ENCODE data around the gene KRTAP5-8. TPM values are rescaled to one million over a fixed set of nuclear protein-coding genes. Genes with fewer than 3 reads are reported as not detected.
"Not testable (repeated sequence)": the region's sequence is repeated elsewhere in the genome, so short reads cannot be mapped to it uniquely, and the experiment has no call there.

KRTAP5-8 gene
- total and polyA plus RNA-seq, 2 experiments from 2014 or later = not detected

DNA sequence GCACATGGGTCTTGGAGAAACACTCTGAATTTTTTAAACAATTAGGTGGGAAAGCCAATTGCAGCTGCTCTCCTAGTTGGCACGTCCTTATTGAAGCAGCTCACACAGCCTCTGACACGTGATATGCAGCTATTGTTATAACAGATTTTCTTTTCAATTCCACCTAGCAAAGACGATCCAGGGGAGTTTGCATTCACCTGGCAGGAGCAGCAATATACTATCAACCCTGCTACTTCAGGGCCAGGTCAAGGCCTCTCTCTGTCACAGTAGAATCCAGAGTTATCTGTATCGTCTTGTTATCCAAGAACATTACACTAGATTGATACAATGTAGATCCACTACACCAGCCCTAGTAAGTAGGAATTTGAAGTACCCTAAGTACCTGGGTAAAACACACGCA lies 36.6 kb downstream of the KRTAP5-8 start:
- Histone ChIP-seq H3K4me3 (no peak overlapping the region), H3K4me2 (ENCODE audit: unreplicated experiment) (no peak overlapping the region), H3K27me3 (replicated peaks; ENCODE audit: insufficient read depth) (peaks cover 25% of the 10 kb centered on the region; the same call in 1 of the 2 replicates), H3K36me3 (ENCODE audit: low read depth) (no peaks in the 10 kb centered on the region), H3K79me2 (ENCODE audit: insufficient read depth) (no peaks in the 10 kb centered on the region), H4K20me1 (ENCODE audit: insufficient read depth) (no peaks in the 10 kb centered on the region), H3F3A (ENCODE audit: insufficient read depth) (no peaks in the 10 kb centered on the region), H3K9me3 (ENCODE audit: low read depth) (no peaks in the 10 kb centered on the region), H3K9ac (no peak overlapping the region), H3K27ac (no peak overlapping the region), H2AFZ (no peak overlapping the region), H3K4me1 (ENCODE audit: insufficient read depth) (no peaks in the 10 kb centered on the region), H3K9me2 (ENCODE audit: insufficient read depth) (no peaks in the 10 kb centered on the region)
- in situ Hi-C loops (cut with MboI) = no loop called here
- no peak for DNase-seq
- 23 to 30% methylated on average over 5 of the region's 5 CpGs for WGBS, 2 experiments (ENCODE audit: low coverage in 1 of 2, low lambda C conversion rate in 2 of 2, missing lambda C conversion rate in 2 of 2)
- no peak for TF ChIP-seq EZH2phosphoT487 (IDR thresholded peaks at IDR 0.05; ENCODE audit: insufficient read depth, low read depth)
- no peak for TF ChIP-seq EZH2 (IDR thresholded peaks at IDR 0.05; ENCODE audit: insufficient read depth, poor library complexity, severe bottlenecking)

GRCh38 chr11:71575723-71576424 lies 38.0 kb downstream of the KRTAP5-8 start:
- in situ Hi-C loops (cut with MboI) = no loop called here
- H2AFZ ChIP-seq = no peak overlapping the region
- no peaks in the 10 kb centered on the region for H3K79me2 ChIP-seq (ENCODE audit: insufficient read depth)
- H3K27ac ChIP-seq = no peak overlapping the region
- H3K4me3 ChIP-seq = no peak overlapping the region
- no peaks in the 10 kb centered on the region for H3K9me3 ChIP-seq (ENCODE audit: low read depth)
- H3K27me3 ChIP-seq (replicated peaks; ENCODE audit: insufficient read depth) = peaks cover 25% of the 10 kb centered on the region; the same call in 1 of the 2 replicates
- TF ChIP-seq EZH2phosphoT487 (IDR thresholded peaks at IDR 0.05; ENCODE audit: insufficient read depth, low read depth) = no peak
- TF ChIP-seq EZH2 (IDR thresholded peaks at IDR 0.05; ENCODE audit: insufficient read depth, poor library complexity, severe bottlenecking) = no peak
- H3K9ac ChIP-seq = no peak overlapping the region
- 32 to 38% methylated on average over 4 of the region's 4 CpGs for WGBS, 2 experiments (ENCODE audit: low coverage in 1 of 2, low lambda C conversion rate in 2 of 2, missing lambda C conversion rate in 2 of 2)
- no peaks in the 10 kb centered on the region for H3K36me3 ChIP-seq (ENCODE audit: low read depth)
- no peaks in the 10 kb centered on the region for H3K4me1 ChIP-seq (ENCODE audit: insufficient read depth)
- H4K20me1 ChIP-seq (ENCODE audit: insufficient read depth) = no peaks in the 10 kb centered on the region
- H3F3A ChIP-seq (ENCODE audit: insufficient read depth) = no peaks in the 10 kb centered on the region
- DNase-seq = no peak
- H3K4me2 ChIP-seq (ENCODE audit: unreplicated experiment) = no peak overlapping the region
- H3K9me2 ChIP-seq (ENCODE audit: insufficient read depth) = no peaks in the 10 kb centered on the region

DNA sequence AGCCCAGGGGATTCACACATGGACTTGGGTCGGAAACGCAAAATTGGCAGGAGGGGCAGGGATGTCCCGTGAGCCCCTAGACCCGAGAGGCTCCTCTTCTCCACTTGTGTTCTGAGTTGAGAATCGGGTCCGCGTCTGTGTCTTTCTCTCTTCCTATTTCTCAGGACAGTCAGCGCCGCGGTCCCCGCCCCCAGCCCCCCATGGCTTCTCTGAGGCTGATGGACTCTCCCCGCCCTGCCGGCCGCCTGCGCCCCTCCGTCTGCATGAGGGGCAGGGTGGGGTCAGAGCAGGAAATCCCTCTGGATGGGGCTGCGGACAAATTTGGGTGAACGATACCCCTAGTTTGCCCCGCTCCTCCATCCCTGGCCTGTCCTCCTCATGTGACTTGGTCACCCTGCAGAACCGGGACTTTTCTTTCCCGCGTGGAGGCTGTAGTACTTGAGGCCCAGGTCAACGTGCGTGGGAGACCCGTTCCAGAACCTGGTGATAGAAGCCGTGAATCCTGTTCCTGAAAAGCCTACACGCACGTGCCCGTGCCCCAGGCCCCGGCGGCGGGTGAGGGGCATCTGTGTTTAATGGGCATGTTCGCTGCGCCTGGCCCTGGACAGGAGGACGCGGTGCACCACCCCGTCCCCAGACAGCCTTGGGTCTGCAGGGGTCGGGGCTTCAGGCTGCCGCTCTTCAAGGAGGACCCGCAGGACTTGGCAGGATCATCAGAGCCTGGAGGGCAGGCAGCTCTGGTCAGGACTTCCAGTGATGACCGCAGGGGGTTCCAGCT lies 39.1 kb downstream of the KRTAP5-8 start:
- H3K36me3 ChIP-seq (ENCODE audit: low read depth); H3K9me3 ChIP-seq (ENCODE audit: low read depth); H3F3A ChIP-seq (ENCODE audit: insufficient read depth); H3K4me2 ChIP-seq (ENCODE audit: unreplicated experiment); H4K20me1 ChIP-seq (ENCODE audit: insufficient read depth); H3K4me1 ChIP-seq (ENCODE audit: insufficient read depth); H3K27ac ChIP-seq; H3K4me3 ChIP-seq; in situ Hi-C loops (cut with MboI); DNase-seq; H2AFZ ChIP-seq; H3K9me2 ChIP-seq (ENCODE audit: insufficient read depth); H3K79me2 ChIP-seq (ENCODE audit: insufficient read depth); H3K9ac ChIP-seq: not testable (repeated sequence)
- 71 to 72% methylated on average over 10 to 32 of the region's 41 CpGs for WGBS, 2 experiments (ENCODE audit: low coverage in 1 of 2, low lambda C conversion rate in 2 of 2, missing lambda C conversion rate in 2 of 2)
- H3K27me3 ChIP-seq (replicated peaks; ENCODE audit: insufficient read depth) = peaks cover 31% of the 10 kb centered on the region; the same call in 1 of the 2 replicates

GRCh38 chr11:71577469-71578004 lies 39.7 kb downstream of the KRTAP5-8 start:
- TF ChIP-seq EZH2phosphoT487 (IDR thresholded peaks at IDR 0.05; ENCODE audit: insufficient read depth, low read depth) (no peak), EZH2 (IDR thresholded peaks at IDR 0.05; ENCODE audit: insufficient read depth, poor library complexity, severe bottlenecking) (no peak)
- H4K20me1 ChIP-seq (ENCODE audit: insufficient read depth) = no peaks in the 10 kb centered on the region
- no peak overlapping the region for H3K27ac ChIP-seq
- no peak for DNase-seq
- peaks cover 33% of the 10 kb centered on the region; the same call in 1 of the 2 replicates for H3K27me3 ChIP-seq (replicated peaks; ENCODE audit: insufficient read depth)
- no peak overlapping the region for H3K4me3 ChIP-seq
- no peak overlapping the region for H3K9ac ChIP-seq
- H3K9me2 ChIP-seq (ENCODE audit: insufficient read depth) = no peaks in the 10 kb centered on the region
- no peak overlapping the region for H3K4me2 ChIP-seq (ENCODE audit: unreplicated experiment)
- H3K79me2 ChIP-seq (ENCODE audit: insufficient read depth) = no peaks in the 10 kb centered on the region
- WGBS, 2 experiments (ENCODE audit: low coverage in 1 of 2, low lambda C conversion rate in 2 of 2, missing lambda C conversion rate in 2 of 2) = 80 to 92% methylated on average over 6 to 7 of the region's 7 CpGs
- no peaks in the 10 kb centered on the region for H3K9me3 ChIP-seq (ENCODE audit: low read depth)
- no peaks in the 10 kb centered on the region for H3F3A ChIP-seq (ENCODE audit: insufficient read depth)
- H3K4me1 ChIP-seq (ENCODE audit: insufficient read depth) = no peaks in the 10 kb centered on the region
- no peak overlapping the region for H2AFZ ChIP-seq
- no peaks in the 10 kb centered on the region for H3K36me3 ChIP-seq (ENCODE audit: low read depth)
- in situ Hi-C loops (cut with MboI) = no loop called here

DNA sequence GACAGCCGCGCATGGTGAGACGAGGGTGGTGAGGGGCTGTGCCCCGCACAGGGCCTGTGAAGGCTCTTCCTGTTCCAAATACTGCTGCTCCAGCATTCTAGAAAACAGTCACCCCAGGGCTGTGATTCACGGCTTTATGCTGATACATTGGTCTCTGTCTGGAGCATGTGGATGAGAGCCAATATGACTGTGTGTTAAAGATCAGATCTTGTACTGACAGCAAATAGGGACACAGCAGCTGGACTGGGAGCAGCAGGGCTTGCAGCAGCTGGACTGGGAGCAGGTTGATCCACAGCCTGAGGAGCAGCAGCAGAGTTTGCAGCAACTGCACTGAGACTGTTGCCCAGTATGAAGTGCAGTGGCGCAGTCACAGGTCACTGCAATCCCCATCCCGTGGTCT lies 41.7 kb downstream of the KRTAP5-8 start:
- peaks cover 26% of the 10 kb centered on the region; the same call in 1 of the 2 replicates for H3K27me3 ChIP-seq (replicated peaks; ENCODE audit: insufficient read depth)
- H3F3A ChIP-seq (ENCODE audit: insufficient read depth); H3K4me2 ChIP-seq (ENCODE audit: unreplicated experiment); H3K4me1 ChIP-seq (ENCODE audit: insufficient read depth); H3K9me3 ChIP-seq (ENCODE audit: low read depth); H3K9ac ChIP-seq; H2AFZ ChIP-seq; H3K4me3 ChIP-seq; H3K79me2 ChIP-seq (ENCODE audit: insufficient read depth); H3K27ac ChIP-seq; H4K20me1 ChIP-seq (ENCODE audit: insufficient read depth); H3K36me3 ChIP-seq (ENCODE audit: low read depth); H3K9me2 ChIP-seq (ENCODE audit: insufficient read depth); in situ Hi-C loops (cut with MboI): not testable (repeated sequence)
- DNase-seq = peak; percentile 57
- WGBS, 2 experiments (ENCODE audit: low coverage in 1 of 2, low lambda C conversion rate in 2 of 2, missing lambda C conversion rate in 2 of 2) = 31 to 40% methylated on average over 7 of the region's 7 CpGs
